Adrenal gland (tissue), 5 donors: ENCODE results near the gene SCRN1.

Source experiments
- POLR2A ChIP-seq, 2 donors: fragments of 450-650 bp; IDR thresholded peaks; one replicate each; pipeline ENCODE4 v1.6.1; 2017; ENCODE audit warnings: antibody characterized with exemption in 2 of 2, mild to moderate bottlenecking in 2 of 2, moderate library complexity in 1 of 2
- TF ChIP-seq, protein P1 (sequence below), 6 experiments: fragments of 450-650 bp in 4 of 6; fragments of 200-600 bp in 2 of 6; sonication (generic) in 1 of 6; IDR thresholded peaks; 1 replicate in 5 of 6; 2 replicates in 1 of 6; pipeline versions ENCODE4 v1.5.1 to v1.8.0; 2016 to 2021; ENCODE audit warnings: antibody characterized with exemption in 6 of 6, mild to moderate bottlenecking in 2 of 6, moderate library complexity in 1 of 6
- donor health status: DM: no; HTN: no; CAD: no.

DNA sequence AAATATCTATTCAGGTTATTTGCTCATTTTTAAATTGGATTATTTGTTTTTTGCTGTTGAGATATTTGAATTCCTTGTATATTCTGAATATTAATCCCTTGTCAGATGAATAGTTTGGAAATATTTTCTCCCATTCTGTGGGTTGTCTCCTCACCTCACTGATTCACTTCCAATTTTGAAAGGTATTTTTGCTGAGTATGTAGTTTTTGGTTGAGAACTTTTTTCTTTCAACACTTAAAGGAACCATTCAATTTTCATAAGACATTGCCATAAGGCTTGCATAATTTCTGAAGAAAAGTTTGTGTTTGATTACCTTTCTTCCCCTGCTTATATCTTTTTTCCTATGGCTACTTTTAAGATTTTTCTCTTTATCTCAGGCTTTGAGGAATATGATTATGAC, 8.9 kb upstream of the SCRN1 start:
- TF ChIP-seq, protein P1, sequence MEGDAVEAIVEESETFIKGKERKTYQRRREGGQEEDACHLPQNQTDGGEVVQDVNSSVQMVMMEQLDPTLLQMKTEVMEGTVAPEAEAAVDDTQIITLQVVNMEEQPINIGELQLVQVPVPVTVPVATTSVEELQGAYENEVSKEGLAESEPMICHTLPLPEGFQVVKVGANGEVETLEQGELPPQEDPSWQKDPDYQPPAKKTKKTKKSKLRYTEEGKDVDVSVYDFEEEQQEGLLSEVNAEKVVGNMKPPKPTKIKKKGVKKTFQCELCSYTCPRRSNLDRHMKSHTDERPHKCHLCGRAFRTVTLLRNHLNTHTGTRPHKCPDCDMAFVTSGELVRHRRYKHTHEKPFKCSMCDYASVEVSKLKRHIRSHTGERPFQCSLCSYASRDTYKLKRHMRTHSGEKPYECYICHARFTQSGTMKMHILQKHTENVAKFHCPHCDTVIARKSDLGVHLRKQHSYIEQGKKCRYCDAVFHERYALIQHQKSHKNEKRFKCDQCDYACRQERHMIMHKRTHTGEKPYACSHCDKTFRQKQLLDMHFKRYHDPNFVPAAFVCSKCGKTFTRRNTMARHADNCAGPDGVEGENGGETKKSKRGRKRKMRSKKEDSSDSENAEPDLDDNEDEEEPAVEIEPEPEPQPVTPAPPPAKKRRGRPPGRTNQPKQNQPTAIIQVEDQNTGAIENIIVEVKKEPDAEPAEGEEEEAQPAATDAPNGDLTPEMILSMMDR (IDR thresholded peaks at IDR 0.05), result no peak
- no peak for TF ChIP-seq POLR2A (IDR thresholded peaks at IDR 0.05)
